Measurements from ENCODE around the gene KLHL5.

The KLHL5 gene

GRCh38 chr4:39062094-39062769 lies at the start of gene KLHL5:
TSS of gene KLHL5 (plus strand) at chr4:39062232. CDS start at chr4:39062653, 421 bp downstream.
- no peak for ATAC-seq (ENCODE audit: low read depth)
- H3K4me3 ChIP-seq (ENCODE audit: severe bottlenecking): no peak within 1 kb of the TSS

DNA sequence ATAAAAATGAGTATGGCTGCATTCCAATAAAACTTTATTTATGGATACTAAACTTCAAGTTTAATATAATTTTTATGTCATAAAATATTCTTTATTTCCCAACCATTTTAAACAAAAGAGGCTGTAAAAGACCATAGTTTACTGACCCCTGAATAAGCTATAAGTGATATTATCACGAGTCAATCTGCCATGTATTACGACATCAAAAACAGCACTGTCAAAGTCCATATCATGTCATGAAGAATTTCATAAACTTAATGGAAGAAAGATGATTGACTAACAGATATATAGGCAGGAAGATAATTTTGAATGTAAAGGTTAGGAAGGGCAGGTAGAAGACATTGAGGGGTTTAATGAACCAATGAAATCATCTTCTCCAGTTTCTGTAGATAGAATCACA lies 48.0 kb upstream of the KLHL5 start:
- TF ChIP-seq CTCF (IDR thresholded peaks at IDR 0.05; ENCODE audit: poor library complexity, severe bottlenecking): no peak

More at GRCh38 chr4:39062094-39062769, at the start of gene KLHL5:
- Histone ChIP-seq H3K4me1 (ENCODE audit: insufficient read depth, poor library complexity, severe bottlenecking) (no peaks in the 10 kb centered on the region), H3K9me3 (ENCODE audit: severe bottlenecking) (no peaks in the 10 kb centered on the region), H3K36me3 (ENCODE audit: low read depth) (no peaks in the 10 kb centered on the region), H3K27me3 (ENCODE audit: insufficient read depth, poor library complexity, severe bottlenecking) (no peaks in the 10 kb centered on the region), H3K27ac (ENCODE audit: poor library complexity, severe bottlenecking) (no peak within 1 kb of the TSS)
- no peak for TF ChIP-seq CTCF (IDR thresholded peaks at IDR 0.05; ENCODE audit: poor library complexity, severe bottlenecking)
- DNase-seq (ENCODE audit: low spot score): no peak

GRCh38 chr4:39020130-39020529 lies 41.9 kb upstream of the KLHL5 start:
- TF ChIP-seq CTCF (IDR thresholded peaks at IDR 0.05; ENCODE audit: poor library complexity, severe bottlenecking): no peak
- Histone ChIP-seq H3K36me3 (ENCODE audit: low read depth) (peaks cover 44% of the 10 kb centered on the region), H3K4me3 (ENCODE audit: severe bottlenecking) (no peak overlapping the region), H3K27me3 (ENCODE audit: insufficient read depth, poor library complexity, severe bottlenecking) (no peaks in the 10 kb centered on the region), H3K27ac (ENCODE audit: poor library complexity, severe bottlenecking) (no peak overlapping the region), H3K9me3 (ENCODE audit: severe bottlenecking) (peaks cover 4% of the 10 kb centered on the region), H3K4me1 (ENCODE audit: insufficient read depth, poor library complexity, severe bottlenecking) (peaks cover 13% of the 10 kb centered on the region)
- no peak for ATAC-seq (ENCODE audit: low read depth)
- DNase-seq (ENCODE audit: low spot score): no peak

More for the DNA sequence above, 48.0 kb upstream of the KLHL5 start:
- H3K4me1 ChIP-seq (ENCODE audit: insufficient read depth, poor library complexity, severe bottlenecking): no peaks in the 10 kb centered on the region
- ATAC-seq (ENCODE audit: low read depth) (no peak), DNase-seq (ENCODE audit: low spot score) (no peak)
- H3K9me3 ChIP-seq (ENCODE audit: severe bottlenecking): peaks cover 6% of the 10 kb centered on the region
- no peak overlapping the region for H3K4me3 ChIP-seq (ENCODE audit: severe bottlenecking)
- peaks cover 31% of the 10 kb centered on the region for H3K36me3 ChIP-seq (ENCODE audit: low read depth)
- H3K27ac ChIP-seq (ENCODE audit: poor library complexity, severe bottlenecking): no peak overlapping the region
- H3K27me3 ChIP-seq (ENCODE audit: insufficient read depth, poor library complexity, severe bottlenecking): no peaks in the 10 kb centered on the region

GRCh38 chr4:39021631-39022030 lies 40.4 kb upstream of the KLHL5 start:
- no peaks in the 10 kb centered on the region for H3K9me3 ChIP-seq (ENCODE audit: severe bottlenecking)
- peaks cover 23% of the 10 kb centered on the region for H3K4me1 ChIP-seq (ENCODE audit: insufficient read depth, poor library complexity, severe bottlenecking)
- no peaks in the 10 kb centered on the region for H3K27me3 ChIP-seq (ENCODE audit: insufficient read depth, poor library complexity, severe bottlenecking)
- no peak for TF ChIP-seq CTCF (IDR thresholded peaks at IDR 0.05; ENCODE audit: poor library complexity, severe bottlenecking)
- H3K4me3 ChIP-seq (ENCODE audit: severe bottlenecking): no peak overlapping the region
- DNase-seq (ENCODE audit: low spot score) (no peak), ATAC-seq (ENCODE audit: low read depth) (no peak)
- H3K27ac ChIP-seq (ENCODE audit: poor library complexity, severe bottlenecking): no peak overlapping the region
- peaks cover 36% of the 10 kb centered on the region for H3K36me3 ChIP-seq (ENCODE audit: low read depth)

- no peak for DNase-seq (ENCODE audit: low spot score)
- H3K4me3 ChIP-seq (ENCODE audit: severe bottlenecking): no peak overlapping the region
- peaks cover 39% of the 10 kb centered on the region for H3K36me3 ChIP-seq (ENCODE audit: low read depth)
- H3K27me3 ChIP-seq (ENCODE audit: insufficient read depth, poor library complexity, severe bottlenecking): no peaks in the 10 kb centered on the region
- no peak overlapping the region for H3K27ac ChIP-seq (ENCODE audit: poor library complexity, severe bottlenecking)
- no peak for ATAC-seq (ENCODE audit: low read depth)
- peaks cover 28% of the 10 kb centered on the region for H3K4me1 ChIP-seq (ENCODE audit: insufficient read depth, poor library complexity, severe bottlenecking)
- no peak for TF ChIP-seq CTCF (IDR thresholded peaks at IDR 0.05; ENCODE audit: poor library complexity, severe bottlenecking)
- no peaks in the 10 kb centered on the region for H3K9me3 ChIP-seq (ENCODE audit: severe bottlenecking)
These were observed 39.8 kb upstream of the KLHL5 start for GRCh38 chr4:39022241-39022640.

Measured in RWPE2 (cell line).